Left lung (tissue), 10 donors: Measurements from ENCODE around the gene GLCCI1. TPM values are rescaled to one million over a fixed set of nuclear protein-coding genes. Genes with fewer than 3 reads are reported as not detected.

ENCODE experiments used
- ATAC-seq: fragments of 200-7000 bp; cut with Tn5 transposase; one replicate; pipeline ENCODE4 v1.9.1; 2020; ENCODE audit warnings: moderate library complexity
- DNase-seq, 4 donors: peaks; one replicate each; pipeline ENCODE4 v3.0.0-alpha.2; 2013 to 2020
- H3K27ac ChIP-seq, 2 donors: fragments of 200-600 bp; sonication (generic) in 1 of 2; one replicate each; pipeline versions ENCODE4 v1.5.0 to v1.8.0; 2020 to 2021
- H3K27me3 ChIP-seq, 2 donors: fragments of 200-600 bp; sonication (generic) in 1 of 2; one replicate each; pipeline versions ENCODE4 v1.5.0 to v1.8.0; 2020 to 2021
- H3K36me3 ChIP-seq, 2 donors: fragments of 200-600 bp; sonication (generic) in 1 of 2; one replicate each; pipeline versions ENCODE4 v1.5.0 to v1.8.0; 2020 to 2021
- H3K4me1 ChIP-seq, 2 donors: fragments of 200-600 bp; one replicate each; pipeline ENCODE4 v1.8.0; 2021
- H3K4me3 ChIP-seq, 2 donors: fragments of 200-600 bp; sonication (generic) in 1 of 2; one replicate each; pipeline versions ENCODE4 v1.5.0 to v1.8.0; 2020 to 2021; ENCODE audit warnings: mild to moderate bottlenecking in 1 of 2
- H3K9me3 ChIP-seq, 2 donors: fragments of 200-600 bp; sonication (generic) in 1 of 2; one replicate each; pipeline versions ENCODE4 v1.5.0 to v1.8.0; 2020 to 2021
- CTCF ChIP-seq, 2 donors: fragments of 200-600 bp; sonication (generic) in 1 of 2; IDR thresholded peaks; one replicate each; pipeline versions ENCODE4 v1.5.0 to v1.8.0; 2021; ENCODE audit warnings: antibody characterized with exemption in 2 of 2
- intact Hi-C, 2 donors: fragments of 100-400 bp; cut with DNase I; formaldehyde crosslinking; loops; one replicate each; pipeline versions ENCODE4 v1.11.2 to v1.14.2; 2022
- polyA plus RNA-seq, 6 donors: library from polyadenylated mRNA; unstranded; fragments of 120-200 nt; gene quantifications; one replicate each; pipeline ENCODE4 v1.2.1, GENCODE V29; 2013; ENCODE audit not compliant: insufficient read length in 6 of 6
- total RNA-seq, 2 donors: library from RNA; stranded (reverse); fragmentation: NEBNext Ultra II Directional; extraction: Animal tissue kit (Norgen Biotek cat#: 25700); gene quantifications; one replicate each; pipeline ENCODE4 v1.2.1, GENCODE V29; 2021
- donor health status: DM: no; HTN: yes; CAD: no.
- donor health status: DM: no; HTN: no; CAD: no.

The GLCCI1 gene
- total and polyA plus RNA-seq, 8 donors, result 25.4 to 45.2 (median 37.1) TPM

GRCh38 chr7:8052824-8053223 is 84.2 kb downstream of the GLCCI1 start:
- H3K9me3 ChIP-seq, result no peaks in the 10 kb centered on the region
- no peaks in the 10 kb centered on the region for H3K4me1 ChIP-seq
- ATAC-seq (no peak), DNase-seq (no peak)
- no peak overlapping the region for H3K27ac ChIP-seq
- H3K27me3 ChIP-seq, result no peaks in the 10 kb centered on the region
- H3K36me3 ChIP-seq, result peaks cover 0 to 21% of the 10 kb centered on the region in 2 donors
- H3K4me3 ChIP-seq, result no peak overlapping the region
- no peak for TF ChIP-seq CTCF (IDR thresholded peaks at IDR 0.05)
- intact Hi-C loops, result no loop called here

GRCh38 chr7:8056439-8056838 is 87.8 kb downstream of the GLCCI1 start:
- TF ChIP-seq CTCF (IDR thresholded peaks at IDR 0.05), result no peak
- Histone ChIP-seq H3K27ac (no peak overlapping the region), H3K36me3 (peaks cover 0 to 21% of the 10 kb centered on the region in 2 donors), H3K4me1 (no peaks in the 10 kb centered on the region), H3K9me3 (no peaks in the 10 kb centered on the region), H3K27me3 (no peaks in the 10 kb centered on the region), H3K4me3 (no peak overlapping the region)
- ATAC-seq, result no peak
- intact Hi-C loops, result no loop called here
- no peak for DNase-seq

- intact Hi-C loops, result no loop called here
- H3K4me3 ChIP-seq, result no peak overlapping the region
- no peaks in the 10 kb centered on the region for H3K27me3 ChIP-seq
- H3K9me3 ChIP-seq, result no peaks in the 10 kb centered on the region
- TF ChIP-seq CTCF (IDR thresholded peaks at IDR 0.05), result no peak
- no peak overlapping the region for H3K27ac ChIP-seq
- DNase-seq, result no peak
- no peak for ATAC-seq
- peaks cover 0 to 24% of the 10 kb centered on the region in 2 donors for H3K36me3 ChIP-seq
- H3K4me1 ChIP-seq, result no peaks in the 10 kb centered on the region
Observed at GRCh38 chr7:8057566-8057965, 89.0 kb downstream of the GLCCI1 start.

- no peak overlapping the region for H3K27ac ChIP-seq
- intact Hi-C loops, result no loop called here
- ATAC-seq (no peak), DNase-seq (no peak)
- no peaks in the 10 kb centered on the region for H3K9me3 ChIP-seq
- TF ChIP-seq CTCF (IDR thresholded peaks at IDR 0.05), result no peak
- peaks cover 0 to 31% of the 10 kb centered on the region in 2 donors for H3K36me3 ChIP-seq
- no peaks in the 10 kb centered on the region for H3K4me1 ChIP-seq
- no peak overlapping the region for H3K4me3 ChIP-seq
- H3K27me3 ChIP-seq, result no peaks in the 10 kb centered on the region
Observed at GRCh38 chr7:8058322-8058721, 89.7 kb downstream of the GLCCI1 start.

GRCh38 chr7:8058852-8059251 is 90.3 kb downstream of the GLCCI1 start:
- no peak for TF ChIP-seq CTCF (IDR thresholded peaks at IDR 0.05)
- H3K36me3 ChIP-seq, result peaks cover 0 to 31% of the 10 kb centered on the region in 2 donors
- H3K27ac ChIP-seq, result no peak overlapping the region
- H3K4me3 ChIP-seq, result no peak overlapping the region
- intact Hi-C loops, result no loop called here
- H3K9me3 ChIP-seq, result no peaks in the 10 kb centered on the region
- H3K27me3 ChIP-seq, result no peaks in the 10 kb centered on the region
- no peak for DNase-seq
- no peak for ATAC-seq
- no peaks in the 10 kb centered on the region for H3K4me1 ChIP-seq
